ENCODE data around the gene UNC13B. TPM values are rescaled to one million over a fixed set of nuclear protein-coding genes. Genes with fewer than 3 reads are reported as not detected.

The UNC13B gene
- total RNA-seq, 5 donors from 2014 or later (not counting 1 experiment from before 2014, with no cell fraction given): 0.45 to 1.2 (median 0.72) TPM

DNA sequence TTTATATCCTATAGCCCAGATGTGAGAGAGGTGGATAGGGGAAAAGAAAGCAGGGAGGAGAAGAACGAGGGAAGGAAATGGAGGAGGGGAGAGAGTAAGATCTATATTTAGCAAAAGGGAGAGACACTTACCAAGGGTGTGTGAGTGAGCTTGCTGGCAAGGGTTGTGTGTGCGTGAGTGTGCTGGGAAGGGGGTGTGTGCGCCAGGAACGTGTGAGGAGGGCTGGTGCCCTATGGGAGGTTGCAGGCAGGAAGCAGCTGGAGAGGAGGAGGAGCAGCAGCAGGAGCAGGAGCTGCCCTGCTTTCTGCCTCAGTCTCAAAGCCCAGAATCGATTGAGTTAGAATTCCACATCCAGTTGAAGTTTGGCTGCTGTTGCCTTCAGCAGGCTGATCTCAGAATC is 179.8 kb downstream of the UNC13B start:
- Histone ChIP-seq H3K9me3 (no peaks in the 10 kb centered on the region), H3K4me1 (ENCODE audit: control insufficient read depth in 1 of 2, extremely low read depth in 1 of 2, insufficient read depth in 2 of 2, low read length in 2 of 2) (no peaks in the 10 kb centered on the region), H3K27me3 (replicated peaks in 1 of 2; ENCODE audit: control insufficient read depth in 2 of 2, extremely low read depth in 1 of 2, insufficient read depth in 2 of 2, low read length in 1 of 2) (peaks cover 0 to 13% of the 10 kb centered on the region in 2 experiments), H3K27ac (ENCODE audit: low read length) (no peak overlapping the region), H3K4me3 (ENCODE audit: control insufficient read depth in 1 of 2, extremely low read depth in 1 of 2, low read length in 1 of 2) (no peak overlapping the region), H3K36me3 (ENCODE audit: control insufficient read depth in 2 of 2, extremely low read depth in 1 of 2, insufficient read depth in 1 of 2, low read length in 1 of 2) (no peaks in the 10 kb centered on the region)
- no peaks in the 10 kb centered on the region for H3K9me3 Mint-ChIP-seq
- ATAC-seq (replicated peaks in 1 of 4) (no peak), DNase-seq (no peak)
- H3K27me3 Mint-ChIP-seq: peaks cover 13 to 16% of the 10 kb centered on the region in 2 donors
- H3K36me3 Mint-ChIP-seq: no peaks in the 10 kb centered on the region
- H3K4me1 Mint-ChIP-seq: no peaks in the 10 kb centered on the region
- no peak overlapping the region for H3K27ac Mint-ChIP-seq
- WGBS (ENCODE audit: insufficient coverage): 0% methylated on average over 3 of the region's 5 CpGs
- CTCF ChIA-PET: no interaction called here
- POLR2A ChIA-PET: no interaction called here
- no peak overlapping the region for H3K4me3 Mint-ChIP-seq

DNA sequence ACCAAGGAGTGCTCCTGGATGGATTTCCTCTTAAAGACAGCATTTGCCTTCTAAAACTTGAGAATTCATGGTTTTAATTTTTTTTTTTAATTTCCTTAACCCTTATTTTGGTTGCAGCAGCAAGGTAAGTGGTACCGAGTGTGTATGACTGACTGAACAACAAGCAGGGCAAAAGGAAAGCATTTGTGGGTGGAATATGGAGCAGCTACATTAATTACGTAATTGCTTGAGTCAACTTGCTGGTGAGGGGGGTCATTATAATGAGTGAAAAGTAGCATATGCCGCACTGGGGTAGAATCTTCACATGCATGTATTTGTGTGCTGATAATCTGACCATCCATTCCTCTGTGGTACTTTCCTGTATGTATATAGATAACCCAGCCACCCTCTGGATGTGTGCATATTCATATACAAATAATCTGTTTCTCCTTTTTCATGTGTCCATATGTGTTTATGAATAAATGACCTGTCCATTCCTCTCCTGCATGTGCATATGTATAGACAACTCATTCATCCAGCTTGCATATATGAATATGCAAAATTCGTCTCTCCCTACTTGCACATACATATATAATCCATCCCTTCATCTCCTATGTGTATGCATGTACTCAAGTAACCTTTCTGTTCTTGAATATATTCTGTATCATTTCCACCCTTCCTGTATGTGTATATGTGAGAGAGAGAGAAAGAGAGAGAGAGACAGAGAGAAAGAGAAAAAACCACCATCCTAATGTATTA is 180.6 kb downstream of the UNC13B start:
- no peaks in the 10 kb centered on the region for H3K36me3 ChIP-seq (ENCODE audit: control insufficient read depth in 2 of 2, extremely low read depth in 1 of 2, insufficient read depth in 1 of 2, low read length in 1 of 2)
- ChIA-PET CTCF (no interaction called here), POLR2A (no interaction called here)
- H3K4me3 ChIP-seq (ENCODE audit: control insufficient read depth in 1 of 2, extremely low read depth in 1 of 2, low read length in 1 of 2): no peak overlapping the region
- peaks cover 0 to 13% of the 10 kb centered on the region in 2 experiments for H3K27me3 ChIP-seq (replicated peaks in 1 of 2; ENCODE audit: control insufficient read depth in 2 of 2, extremely low read depth in 1 of 2, insufficient read depth in 2 of 2, low read length in 1 of 2)
- no peak for DNase-seq
- H3K27me3 Mint-ChIP-seq: peaks cover 12 to 16% of the 10 kb centered on the region in 2 donors
- H3K27ac ChIP-seq (ENCODE audit: low read length): no peak overlapping the region
- no peaks in the 10 kb centered on the region for H3K4me1 Mint-ChIP-seq
- H3K4me1 ChIP-seq (ENCODE audit: control insufficient read depth in 1 of 2, extremely low read depth in 1 of 2, insufficient read depth in 2 of 2, low read length in 2 of 2): no peaks in the 10 kb centered on the region
- H3K27ac Mint-ChIP-seq: no peak overlapping the region
- H3K36me3 Mint-ChIP-seq: no peaks in the 10 kb centered on the region
- WGBS (ENCODE audit: insufficient coverage): no CpG with 5 or more reads among the region's 4 CpGs
- no peak for ATAC-seq (replicated peaks in 1 of 4)
- H3K4me3 Mint-ChIP-seq: no peak overlapping the region
- H3K9me3 Mint-ChIP-seq: no peaks in the 10 kb centered on the region
- H3K9me3 ChIP-seq: no peaks in the 10 kb centered on the region

- Histone ChIP-seq H3K9me3 (no peaks in the 10 kb centered on the region), H3K4me1 (ENCODE audit: control insufficient read depth in 1 of 2, extremely low read depth in 1 of 2, insufficient read depth in 2 of 2, low read length in 2 of 2) (no peaks in the 10 kb centered on the region), H3K4me3 (ENCODE audit: control insufficient read depth in 1 of 2, extremely low read depth in 1 of 2, low read length in 1 of 2) (no peak overlapping the region), H3K27ac (ENCODE audit: low read length) (no peak overlapping the region), H3K36me3 (ENCODE audit: control insufficient read depth in 2 of 2, extremely low read depth in 1 of 2, insufficient read depth in 1 of 2, low read length in 1 of 2) (no peaks in the 10 kb centered on the region), H3K27me3 (replicated peaks in 1 of 2; ENCODE audit: control insufficient read depth in 2 of 2, extremely low read depth in 1 of 2, insufficient read depth in 2 of 2, low read length in 1 of 2) (no peaks in the 10 kb centered on the region)
- Mint-ChIP-seq H3K4me1 (no peaks in the 10 kb centered on the region), H3K27me3 (peaks cover 0 to 5% of the 10 kb centered on the region in 2 donors), H3K36me3 (no peaks in the 10 kb centered on the region), H3K4me3 (no peak overlapping the region), H3K9me3 (no peaks in the 10 kb centered on the region), H3K27ac (no peak overlapping the region)
- DNase-seq (no peak), ATAC-seq (replicated peaks in 1 of 4) (no peak)
- ChIA-PET CTCF (no interaction called here), POLR2A (no interaction called here)
- WGBS (ENCODE audit: insufficient coverage): 100% methylated on average over 1 of the region's 5 CpGs
These were observed 186.3 kb downstream of the UNC13B start for GRCh38 chr9:35348109-35348508.

- Mint-ChIP-seq H3K27me3 (peaks cover 2 to 3% of the 10 kb centered on the region in 2 donors), H3K4me3 (no peak overlapping the region), H3K4me1 (no peaks in the 10 kb centered on the region), H3K9me3 (no peaks in the 10 kb centered on the region), H3K27ac (no peak overlapping the region), H3K36me3 (no peaks in the 10 kb centered on the region)
- Histone ChIP-seq H3K27ac (ENCODE audit: low read length) (no peak overlapping the region), H3K9me3 (no peaks in the 10 kb centered on the region), H3K27me3 (replicated peaks in 1 of 2; ENCODE audit: control insufficient read depth in 2 of 2, extremely low read depth in 1 of 2, insufficient read depth in 2 of 2, low read length in 1 of 2) (no peaks in the 10 kb centered on the region), H3K4me1 (ENCODE audit: control insufficient read depth in 1 of 2, extremely low read depth in 1 of 2, insufficient read depth in 2 of 2, low read length in 2 of 2) (no peaks in the 10 kb centered on the region), H3K4me3 (ENCODE audit: control insufficient read depth in 1 of 2, extremely low read depth in 1 of 2, low read length in 1 of 2) (no peak overlapping the region), H3K36me3 (ENCODE audit: control insufficient read depth in 2 of 2, extremely low read depth in 1 of 2, insufficient read depth in 1 of 2, low read length in 1 of 2) (no peaks in the 10 kb centered on the region)
- DNase-seq (no peak), ATAC-seq (replicated peaks in 1 of 4) (no peak)
- POLR2A ChIA-PET: no interaction called here
- 86% methylated on average over 2 of the region's 3 CpGs for WGBS (ENCODE audit: insufficient coverage)
- CTCF ChIA-PET: no interaction called here
These were observed 187.6 kb downstream of the UNC13B start for GRCh38 chr9:35349287-35349990.

DNA sequence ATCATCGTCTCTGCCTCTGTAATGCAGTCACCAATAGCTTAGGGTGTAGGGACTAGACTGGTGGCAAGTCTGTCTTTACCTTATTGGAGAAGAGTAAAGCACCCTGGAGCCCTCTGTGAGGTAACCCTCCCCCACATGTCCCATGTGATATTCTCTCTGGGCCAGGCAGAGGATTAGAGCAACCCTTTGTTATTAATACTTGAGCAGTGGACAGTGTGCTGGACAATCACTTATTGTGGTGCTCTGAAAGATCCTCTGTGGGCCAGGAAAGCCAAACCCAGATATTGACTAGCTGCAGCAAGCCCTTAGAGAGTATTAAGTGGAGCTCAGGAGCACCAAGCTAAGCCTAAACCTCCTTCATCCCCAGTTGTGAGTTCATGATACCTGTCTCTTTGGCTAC is 188.4 kb downstream of the UNC13B start:
- Histone ChIP-seq H3K27me3 (replicated peaks in 1 of 2; ENCODE audit: control insufficient read depth in 2 of 2, extremely low read depth in 1 of 2, insufficient read depth in 2 of 2, low read length in 1 of 2) (no peaks in the 10 kb centered on the region), H3K4me3 (ENCODE audit: control insufficient read depth in 1 of 2, extremely low read depth in 1 of 2, low read length in 1 of 2) (no peak overlapping the region), H3K27ac (ENCODE audit: low read length) (no peak overlapping the region), H3K9me3 (no peaks in the 10 kb centered on the region), H3K4me1 (ENCODE audit: control insufficient read depth in 1 of 2, extremely low read depth in 1 of 2, insufficient read depth in 2 of 2, low read length in 2 of 2) (no peaks in the 10 kb centered on the region), H3K36me3 (ENCODE audit: control insufficient read depth in 2 of 2, extremely low read depth in 1 of 2, insufficient read depth in 1 of 2, low read length in 1 of 2) (no peaks in the 10 kb centered on the region)
- no peak overlapping the region for H3K4me3 Mint-ChIP-seq
- no peaks in the 10 kb centered on the region for H3K4me1 Mint-ChIP-seq
- CTCF ChIA-PET: no interaction called here
- H3K27me3 Mint-ChIP-seq: peaks cover 2 to 3% of the 10 kb centered on the region in 2 donors
- no peaks in the 10 kb centered on the region for H3K9me3 Mint-ChIP-seq
- no CpG with 5 or more reads among the region's 1 CpG for WGBS (ENCODE audit: insufficient coverage)
- POLR2A ChIA-PET: interaction anchor here in 1 of 2 donors (0.6 kb wide), 1 partner anchor 25 kb away, joined by 3 read pairs; no protein-coding TSS in a partner anchor
- ATAC-seq (replicated peaks in 1 of 4): no peak
- no peak for DNase-seq
- H3K36me3 Mint-ChIP-seq: no peaks in the 10 kb centered on the region
- no peak overlapping the region for H3K27ac Mint-ChIP-seq

DNA sequence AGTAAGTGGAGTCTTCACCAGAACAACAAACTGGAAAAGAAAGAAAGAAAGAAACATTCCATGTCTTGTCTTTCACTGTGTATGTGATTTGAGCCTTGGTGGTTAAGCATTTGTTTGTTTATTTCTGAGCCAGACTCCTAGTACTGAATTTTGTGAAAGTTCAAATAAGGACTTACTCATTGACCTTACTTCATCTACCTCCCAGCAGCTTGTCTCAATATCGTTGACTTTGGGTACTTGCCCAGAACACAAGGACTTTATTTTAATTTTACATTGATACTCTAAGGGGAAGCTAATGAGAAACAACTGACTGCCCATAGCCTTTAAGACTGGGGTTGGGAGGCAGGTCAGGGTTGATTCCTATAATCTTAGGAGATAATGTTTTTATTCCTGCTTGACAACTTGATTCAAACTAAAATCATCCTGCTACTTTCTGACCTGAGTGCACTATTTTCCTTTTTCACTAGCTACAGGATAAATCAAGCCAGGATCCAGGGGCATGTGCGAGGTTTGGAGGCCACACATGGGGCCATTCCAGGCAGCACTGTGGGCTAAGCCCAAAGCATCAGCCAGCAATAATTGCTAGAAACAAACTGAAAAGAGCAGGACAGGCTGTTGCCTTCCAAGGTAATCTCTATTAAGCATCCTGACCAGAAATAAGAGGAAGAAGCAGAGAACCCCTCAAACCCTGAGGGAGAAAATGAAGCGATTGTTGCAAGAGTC is 189.2 kb downstream of the UNC13B start:
- Histone ChIP-seq H3K36me3 (ENCODE audit: control insufficient read depth in 2 of 2, extremely low read depth in 1 of 2, insufficient read depth in 1 of 2, low read length in 1 of 2) (no peaks in the 10 kb centered on the region), H3K4me1 (ENCODE audit: control insufficient read depth in 1 of 2, extremely low read depth in 1 of 2, insufficient read depth in 2 of 2, low read length in 2 of 2) (no peaks in the 10 kb centered on the region), H3K27ac (ENCODE audit: low read length) (no peak overlapping the region), H3K27me3 (replicated peaks in 1 of 2; ENCODE audit: control insufficient read depth in 2 of 2, extremely low read depth in 1 of 2, insufficient read depth in 2 of 2, low read length in 1 of 2) (no peaks in the 10 kb centered on the region), H3K9me3 (no peaks in the 10 kb centered on the region), H3K4me3 (ENCODE audit: control insufficient read depth in 1 of 2, extremely low read depth in 1 of 2, low read length in 1 of 2) (no peak overlapping the region)
- Mint-ChIP-seq H3K9me3 (no peaks in the 10 kb centered on the region), H3K27me3 (peaks cover 2 to 3% of the 10 kb centered on the region in 2 donors), H3K4me1 (no peaks in the 10 kb centered on the region), H3K4me3 (no peak overlapping the region), H3K36me3 (no peaks in the 10 kb centered on the region), H3K27ac (no peak overlapping the region)
- CTCF ChIA-PET: no interaction called here
- POLR2A ChIA-PET: interaction anchor here in 1 of 2 donors (0.6 kb wide), 1 partner anchor 24 kb away, joined by 3 read pairs; no protein-coding TSS in a partner anchor
- DNase-seq (no peak), ATAC-seq (replicated peaks in 1 of 4) (no peak)
- whole genome bisulfite sequencing (ENCODE audit: insufficient coverage): 100% methylated on average over 1 of the region's 3 CpGs
